Hematopoietic multipotent progenitor cell treated with erythropoietin and hydrocortisone succinate and interleukin-3 and kit ligand, for 17 days (in vitro differentiated cells): Measurements from ENCODE around the gene CEP55.

ENCODE experiments used
- DNase-seq: peaks from one replicate; pipeline ENCODE4 v3.0.0-alpha.2; 2015; ENCODE audit warnings: low spot score

The CEP55 gene

DNA sequence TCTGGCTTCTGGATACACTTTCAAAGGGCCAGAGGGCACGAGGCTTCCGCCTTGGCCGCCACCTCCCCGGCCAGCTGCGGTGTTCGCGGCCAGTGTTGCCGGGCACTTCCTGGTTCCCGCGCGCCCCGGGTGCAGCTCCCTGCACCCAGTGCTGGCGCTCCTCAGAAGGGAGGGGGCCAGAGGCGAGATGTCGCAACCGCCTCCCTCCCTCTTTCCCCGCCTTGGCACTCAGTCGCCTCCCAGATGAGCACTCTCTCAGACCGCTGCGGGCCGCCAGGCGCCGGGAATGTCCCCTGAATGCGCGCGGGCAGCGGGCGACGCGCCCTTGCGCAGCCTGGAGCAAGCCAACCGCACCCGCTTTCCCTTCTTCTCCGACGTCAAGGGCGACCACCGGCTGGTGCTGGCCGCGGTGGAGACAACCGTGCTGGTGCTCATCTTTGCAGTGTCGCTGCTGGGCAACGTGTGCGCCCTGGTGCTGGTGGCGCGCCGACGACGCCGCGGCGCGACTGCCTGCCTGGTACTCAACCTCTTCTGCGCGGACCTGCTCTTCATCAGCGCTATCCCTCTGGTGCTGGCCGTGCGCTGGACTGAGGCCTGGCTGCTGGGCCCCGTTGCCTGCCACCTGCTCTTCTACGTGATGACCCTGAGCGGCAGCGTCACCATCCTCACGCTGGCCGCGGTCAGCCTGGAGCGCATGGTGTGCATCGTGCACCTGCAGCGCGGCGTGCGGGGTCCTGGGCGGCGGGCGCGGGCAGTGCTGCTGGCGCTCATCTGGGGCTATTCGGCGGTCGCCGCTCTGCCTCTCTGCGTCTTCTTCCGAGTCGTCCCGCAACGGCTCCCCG lies 70.2 kb downstream of the CEP55 start, which contains the start of gene FFAR4:
Gene FFAR4 (plus strand): TSS at position 231 of the 842 bp plus-strand sequence. CDS start 56 bp downstream, at position 287.
- DNase-seq: no peak

DNA sequence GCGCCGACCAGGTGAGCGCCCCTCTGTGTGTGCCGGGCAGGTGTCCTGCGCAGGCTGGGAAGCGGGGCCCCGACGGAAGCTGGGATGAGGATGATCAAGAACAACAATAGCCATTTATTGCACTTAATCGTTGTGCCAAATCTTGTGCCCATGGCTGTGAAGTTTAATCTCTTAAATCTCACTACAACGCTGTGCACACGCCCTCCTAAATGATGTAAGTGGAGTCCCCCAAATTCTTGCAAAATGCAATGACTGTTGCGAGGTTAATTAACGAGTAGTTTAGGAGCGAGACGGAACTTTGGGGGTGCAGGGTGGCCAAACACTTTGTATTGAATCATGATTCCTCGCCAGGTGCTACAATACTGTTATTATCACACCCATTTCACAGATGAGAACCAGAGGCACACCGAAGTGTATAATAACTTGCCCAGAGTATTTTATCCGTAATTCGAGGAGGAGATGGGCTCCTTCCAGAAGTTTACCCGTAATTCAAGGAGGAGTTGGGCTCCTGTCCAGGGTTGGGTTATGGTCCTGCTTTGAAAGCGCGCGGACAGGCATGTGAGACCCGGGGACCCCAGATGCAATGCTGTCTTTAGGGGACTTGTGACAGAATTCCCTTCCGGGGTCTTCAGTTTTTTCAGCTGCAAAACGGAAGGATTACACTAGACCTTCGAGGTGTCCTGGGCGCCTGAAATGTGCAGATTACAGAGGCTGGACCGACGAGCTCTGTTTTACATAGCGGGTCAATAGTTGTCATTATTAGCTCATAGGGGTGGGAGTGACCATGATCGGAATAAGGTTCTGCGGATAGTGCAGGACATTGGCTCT lies 71.1 kb downstream of the CEP55 start:
- no peak for DNase-seq

DNA sequence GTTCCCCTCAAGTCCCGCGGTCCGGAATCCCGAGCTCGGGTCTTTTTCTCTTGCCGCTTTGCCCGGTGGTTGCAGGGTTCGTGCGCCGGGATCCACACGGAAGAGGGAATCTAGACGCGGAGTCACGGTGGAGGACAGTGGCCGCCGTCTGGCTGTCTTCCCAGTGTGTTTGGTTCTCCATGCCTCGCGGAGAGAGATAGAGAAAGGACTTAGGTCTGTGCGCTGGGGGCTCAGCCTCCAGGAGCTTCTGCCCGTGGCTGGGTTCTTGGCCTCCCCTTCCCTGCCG lies 71.6 kb downstream of the CEP55 start:
- DNase-seq: no peak

DNA sequence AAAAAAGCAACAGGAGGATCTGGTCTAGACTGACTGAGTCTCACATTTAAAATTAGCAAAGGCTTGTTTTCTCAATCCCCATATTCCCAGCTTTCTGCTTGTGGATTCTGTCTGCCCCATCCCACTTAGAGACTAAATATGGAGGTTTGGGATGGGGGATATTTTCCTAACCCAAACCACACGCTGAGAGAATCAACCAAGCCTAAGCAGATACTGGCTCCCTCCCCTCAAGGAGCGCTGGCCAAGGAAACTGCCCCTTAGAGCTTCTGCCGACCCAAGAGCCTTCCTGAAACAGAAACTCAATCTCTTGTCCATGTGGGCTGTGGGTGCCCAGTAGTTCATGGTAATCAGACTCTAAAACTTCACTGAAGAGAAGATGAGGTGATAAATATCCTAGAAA lies 74.0 kb downstream of the CEP55 start:
- no peak for DNase-seq

DNA sequence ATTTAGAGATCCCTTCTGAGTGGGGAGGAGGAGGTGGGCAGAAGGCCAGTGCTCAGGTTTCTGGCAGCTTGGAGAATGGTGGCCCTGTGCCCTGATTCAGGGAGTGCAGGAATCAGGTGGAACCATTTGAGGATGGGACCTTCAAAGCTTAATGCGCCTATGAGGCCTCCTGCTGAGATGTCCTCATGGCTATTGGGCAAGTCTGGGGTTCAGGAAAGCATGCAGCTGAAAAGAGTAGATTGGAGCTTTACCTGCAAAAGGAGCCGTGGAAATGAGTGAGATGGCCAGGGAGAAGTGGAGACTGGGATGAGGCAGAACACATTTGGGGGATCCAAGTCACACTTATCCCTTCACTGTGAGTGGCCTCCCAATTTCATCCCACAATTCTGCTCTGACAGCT lies 76.2 kb downstream of the CEP55 start:
- DNase-seq: no peak

DNA sequence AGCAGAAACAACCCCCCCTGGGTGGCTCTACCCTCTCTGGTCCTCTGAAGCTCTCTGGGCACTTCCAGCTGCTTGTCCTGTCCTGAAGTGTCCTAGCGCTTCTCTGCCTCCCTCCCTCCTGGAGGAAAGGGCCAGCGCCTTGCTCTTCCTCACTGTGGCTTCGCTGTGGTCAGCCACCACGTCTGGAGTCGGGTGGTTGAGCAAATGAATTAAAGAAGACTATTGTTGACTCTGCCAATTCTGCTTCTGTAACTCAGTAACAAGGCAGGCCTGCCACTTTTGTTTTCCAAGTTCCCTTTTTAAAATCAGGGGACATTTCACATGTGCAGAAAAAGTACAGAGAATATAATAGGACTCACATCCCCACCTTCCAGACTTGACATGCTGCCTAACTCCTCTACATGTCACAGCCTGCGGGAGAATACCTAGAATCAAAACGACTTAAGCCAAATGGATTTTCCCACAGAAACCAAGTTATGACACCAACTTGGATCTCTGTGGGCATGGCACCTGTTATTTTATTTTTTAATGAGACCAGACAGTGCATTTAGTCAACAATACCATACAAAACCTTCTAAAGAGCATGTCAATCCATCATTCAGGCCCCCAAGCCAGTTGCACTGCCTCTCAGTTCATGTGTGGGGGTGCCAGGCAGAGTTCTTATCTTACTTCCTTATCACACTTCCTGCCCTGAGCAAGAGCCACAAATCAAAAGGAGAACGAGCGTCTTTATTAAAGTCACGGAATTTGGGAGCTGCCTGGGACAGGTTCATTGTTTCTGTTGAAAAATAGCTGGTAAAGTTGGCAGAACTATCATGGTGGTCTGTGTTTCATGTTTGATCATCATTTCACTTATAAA lies 76.9 kb downstream of the CEP55 start:
- no peak for DNase-seq

DNA sequence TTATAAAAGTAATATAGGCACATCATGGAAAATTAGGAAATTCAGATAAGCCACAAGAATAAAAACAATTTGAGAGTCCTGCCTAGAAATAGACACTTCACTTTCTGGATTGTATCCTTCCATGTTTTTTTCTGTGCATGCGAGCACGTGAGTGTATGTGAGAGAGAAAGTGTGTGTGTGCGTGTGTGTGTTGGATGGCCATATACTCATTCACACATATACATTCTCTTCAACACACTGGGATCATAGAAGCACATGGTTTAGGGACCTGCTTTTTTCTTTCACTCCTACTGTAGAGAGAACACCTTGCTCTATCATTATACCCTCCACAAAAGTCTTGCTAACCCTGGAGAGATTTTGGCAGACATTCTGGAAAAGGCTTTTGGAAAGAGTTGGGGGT lies 77.5 kb downstream of the CEP55 start:
- no peak for DNase-seq

DNA sequence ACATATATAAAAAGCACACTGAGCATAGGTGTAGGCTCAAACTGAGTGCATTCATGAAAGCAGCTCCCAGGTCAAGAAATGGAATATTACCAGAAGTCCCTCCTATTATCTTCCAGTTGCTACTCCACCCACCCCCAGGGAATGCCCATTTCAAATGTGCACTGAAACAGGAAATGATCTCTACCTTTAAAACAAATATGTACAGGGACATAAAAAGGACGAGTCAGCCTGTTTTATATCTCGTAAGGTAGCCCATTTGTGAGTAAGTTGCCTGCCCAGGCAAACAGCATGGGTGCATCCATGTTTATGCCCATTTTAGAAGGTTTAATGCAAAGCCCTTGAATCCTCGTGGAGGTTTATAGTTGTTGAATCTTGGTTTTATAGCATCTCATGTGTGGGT lies 80.5 kb downstream of the CEP55 start:
- no peak for DNase-seq

DNA sequence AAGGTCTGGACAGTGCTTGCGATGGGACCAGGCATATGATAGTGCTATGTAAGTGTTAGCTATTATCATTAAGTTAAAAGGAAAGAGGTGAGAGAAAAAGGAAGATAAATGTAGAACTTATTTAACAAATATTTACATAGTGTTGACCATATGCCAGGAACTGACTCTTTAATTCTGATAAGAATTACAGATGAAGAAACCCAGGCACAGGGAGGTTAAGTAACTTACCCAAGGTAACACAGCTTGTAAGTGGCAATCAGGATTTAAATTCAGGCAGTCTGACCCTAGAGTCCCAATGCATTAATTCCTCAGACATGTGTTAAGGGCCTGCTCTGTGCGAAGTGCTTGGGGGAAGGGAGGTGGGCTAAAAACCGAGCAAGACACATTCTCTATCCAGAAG lies 81.2 kb downstream of the CEP55 start:
- DNase-seq: no peak
